ENCODE data around the gene JMJD1C.

Gene JMJD1C

DNA sequence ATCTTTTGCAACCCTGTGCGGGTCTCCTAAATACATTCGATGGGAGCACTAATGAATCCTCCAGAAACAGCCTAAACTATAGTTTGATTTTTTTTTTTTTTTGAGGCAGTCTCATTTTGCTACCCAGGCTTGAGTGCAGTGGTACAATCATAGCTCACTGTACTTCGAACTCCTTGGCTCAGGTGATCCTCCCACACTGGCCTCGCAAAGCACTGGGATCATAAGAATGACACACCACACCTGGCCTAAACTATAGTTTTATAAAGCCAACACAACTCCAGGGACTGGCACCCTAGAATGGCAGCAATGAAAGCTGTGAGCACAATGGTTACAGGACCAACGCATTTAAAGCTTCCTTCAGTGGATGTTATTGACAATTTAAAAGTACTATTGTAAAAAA lies 14.5 kb upstream of the JMJD1C start:
- no peak for FAIRE-seq

- FAIRE-seq, result no peak
These were observed 12.8 kb upstream of the JMJD1C start for GRCh38 chr10:63478564-63478963.

DNA sequence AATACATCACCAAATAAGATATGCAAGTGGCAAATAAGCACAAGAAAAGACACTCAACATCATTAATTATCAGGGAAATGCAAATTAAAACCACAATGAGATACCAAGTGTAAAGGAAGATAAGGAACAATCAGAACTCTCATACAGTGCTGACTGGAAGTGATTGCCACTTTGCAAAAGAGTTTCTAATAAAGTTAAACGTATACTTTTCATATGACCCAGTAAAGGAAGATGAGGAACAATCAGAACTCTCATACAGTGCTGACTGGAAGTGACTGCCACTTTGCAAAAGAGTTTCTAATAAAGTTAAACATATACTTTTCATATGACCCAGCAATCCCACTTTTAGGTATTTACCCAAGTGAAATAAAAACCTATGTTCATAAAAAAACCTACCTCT lies 12.2 kb upstream of the JMJD1C start:
- FAIRE-seq, result no peak

DNA sequence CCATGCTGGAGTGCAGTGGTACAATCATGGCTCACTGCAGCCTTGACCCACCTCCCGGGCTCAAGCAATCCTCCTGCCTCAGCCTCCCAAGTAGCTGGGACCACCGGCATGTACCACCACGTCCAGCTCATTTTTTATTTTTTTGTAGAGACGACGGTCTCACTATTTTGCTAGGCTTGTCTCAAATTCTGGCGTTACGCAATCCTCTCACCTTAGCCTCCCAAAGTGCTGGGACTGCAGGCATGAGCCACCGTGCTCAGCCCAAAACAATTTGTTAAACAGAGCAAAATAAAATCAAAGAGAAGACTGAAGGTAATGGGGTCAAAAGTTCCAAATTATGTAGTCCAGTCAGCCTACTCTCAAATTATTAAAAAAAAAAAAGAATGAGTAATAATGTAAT lies 8.7 kb upstream of the JMJD1C start:
- FAIRE-seq, result no peak

- no peak for FAIRE-seq
These were observed 5.2 kb upstream of the JMJD1C start for GRCh38 chr10:63470928-63471327.

- FAIRE-seq, result no peak
These were observed 3.2 kb upstream of the JMJD1C start for GRCh38 chr10:63468947-63469346.

DNA sequence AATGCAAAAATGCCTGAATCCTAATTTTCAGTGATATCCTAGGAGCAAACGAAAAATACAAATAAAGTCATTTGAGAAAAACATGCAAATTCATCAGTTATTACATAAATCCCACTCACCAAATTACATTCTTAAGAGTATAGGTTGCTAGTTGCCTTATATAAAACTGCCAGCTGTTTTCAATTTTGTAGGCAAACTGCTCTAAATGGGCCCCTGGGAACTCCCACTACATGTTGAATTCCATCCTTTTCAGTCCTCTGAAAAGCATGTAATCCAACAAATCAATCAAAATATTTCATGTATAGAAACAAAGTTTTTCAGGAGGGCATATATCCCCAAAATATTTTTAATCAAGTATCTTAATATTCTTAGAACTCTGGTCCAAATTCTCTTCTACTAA lies 2.1 kb upstream of the JMJD1C start:
- no peak for FAIRE-seq

DNA sequence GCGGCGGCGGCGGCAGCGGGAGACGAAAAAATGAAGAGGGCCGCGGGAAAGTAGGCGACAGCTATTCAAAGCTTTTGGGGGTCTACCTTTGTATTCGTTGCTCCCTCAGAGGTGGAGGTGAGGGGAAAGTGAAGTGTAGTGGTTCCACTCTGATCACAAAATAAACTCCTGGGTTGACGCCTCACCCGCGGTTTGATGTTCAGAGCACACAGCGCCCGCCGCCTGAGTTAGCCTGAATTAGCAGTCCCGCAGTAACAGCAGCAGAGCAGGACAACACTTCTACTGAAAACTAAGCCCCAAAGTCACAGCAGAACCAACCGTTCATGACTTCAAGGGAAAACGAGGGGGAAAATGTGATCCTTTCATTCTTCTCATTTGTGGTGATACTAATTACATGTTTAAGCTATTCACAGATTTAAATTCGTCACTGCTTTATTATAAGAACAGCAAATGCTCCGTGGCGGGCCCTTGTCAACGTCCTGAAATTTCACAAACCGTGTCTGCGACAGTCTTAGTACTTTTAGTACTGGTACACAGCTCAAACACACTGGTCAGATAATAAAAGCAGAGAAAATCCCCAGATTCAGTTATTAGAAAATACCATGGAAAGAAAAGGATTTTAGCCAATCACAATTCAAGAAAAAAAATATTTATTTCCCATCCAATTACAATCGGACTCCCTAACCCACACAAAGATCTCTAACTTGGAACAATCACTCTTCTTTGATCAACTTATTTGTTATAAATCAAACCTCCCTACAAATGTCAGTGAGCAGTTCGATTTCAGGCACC lies 563 bp upstream of the JMJD1C start:
- FAIRE-seq, result peak; percentile 64

DNA sequence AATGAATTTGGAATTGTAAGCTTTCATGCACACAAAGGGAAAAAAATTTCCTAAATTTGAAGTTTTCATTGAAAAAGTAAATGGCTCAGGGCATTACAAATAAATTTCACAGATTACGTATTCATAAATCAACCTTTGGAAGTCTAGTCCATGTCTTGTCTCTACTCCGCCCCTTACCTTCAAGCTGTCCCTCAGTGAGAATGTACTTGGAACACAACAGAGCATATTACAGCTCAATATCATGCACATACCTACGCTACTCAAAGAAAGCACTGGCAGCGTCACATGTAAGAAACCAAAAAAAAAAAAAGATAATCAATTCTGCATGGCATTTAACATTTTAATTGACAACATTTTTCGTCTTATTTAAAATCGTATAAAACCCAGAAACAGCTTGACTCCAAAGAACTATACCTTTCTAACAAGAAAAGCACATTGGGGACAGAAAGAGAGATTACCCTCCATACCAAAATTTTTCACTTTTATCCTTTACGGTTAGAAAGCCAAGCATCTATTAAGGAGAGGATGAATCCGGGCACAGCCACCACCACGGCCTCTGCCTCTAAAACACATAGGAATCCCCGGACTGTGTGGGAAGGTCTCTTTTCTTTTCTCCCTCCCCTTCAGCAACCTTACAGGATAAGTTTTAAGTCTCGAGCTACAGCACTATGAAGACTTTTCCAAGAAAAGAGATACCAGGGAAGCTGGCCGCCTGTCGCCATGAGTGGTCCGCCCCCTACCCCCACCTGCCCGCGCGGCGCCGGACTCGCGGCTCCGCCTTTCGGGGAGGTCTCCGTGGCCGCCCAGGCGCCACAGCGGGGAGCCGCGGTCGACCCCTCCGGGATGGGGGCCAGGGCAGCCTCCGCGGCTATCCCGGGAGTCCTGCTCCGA lies 1.1 kb downstream of the JMJD1C start:
- no peak for FAIRE-seq

GRCh38 chr10:63462442-63462841 lies 3.3 kb downstream of the JMJD1C start:
- no peak for FAIRE-seq

DNA sequence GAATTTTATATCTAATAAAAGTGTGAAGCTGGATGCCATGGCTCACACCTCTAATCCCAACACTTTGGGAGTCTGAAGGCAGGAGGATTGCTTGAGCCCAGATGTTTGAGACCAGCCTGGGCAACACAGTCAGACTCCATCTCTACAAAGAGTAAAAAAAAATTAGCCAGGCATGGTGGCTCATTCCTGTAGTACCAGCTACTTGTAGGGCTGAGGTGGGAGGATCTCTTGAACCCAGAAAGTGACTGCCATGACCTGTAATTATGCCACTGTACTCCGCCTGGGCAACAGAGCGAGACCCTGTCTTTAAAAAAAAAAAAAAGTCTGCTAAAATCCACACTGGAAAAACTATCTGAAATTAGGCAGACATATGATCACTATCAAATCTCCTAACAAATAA lies 7.6 kb downstream of the JMJD1C start:
- no peak for FAIRE-seq

GRCh38 chr10:63457594-63457993 lies 8.2 kb downstream of the JMJD1C start:
- FAIRE-seq, result peak; percentile 41

- no peak for FAIRE-seq
These were observed 9.2 kb downstream of the JMJD1C start for GRCh38 chr10:63456437-63457210.

GRCh38 chr10:63455507-63455906 lies 10.3 kb downstream of the JMJD1C start:
- peak; percentile 11 for FAIRE-seq

- FAIRE-seq, result no peak
These were observed 11.1 kb downstream of the JMJD1C start for GRCh38 chr10:63454631-63455030.

DNA sequence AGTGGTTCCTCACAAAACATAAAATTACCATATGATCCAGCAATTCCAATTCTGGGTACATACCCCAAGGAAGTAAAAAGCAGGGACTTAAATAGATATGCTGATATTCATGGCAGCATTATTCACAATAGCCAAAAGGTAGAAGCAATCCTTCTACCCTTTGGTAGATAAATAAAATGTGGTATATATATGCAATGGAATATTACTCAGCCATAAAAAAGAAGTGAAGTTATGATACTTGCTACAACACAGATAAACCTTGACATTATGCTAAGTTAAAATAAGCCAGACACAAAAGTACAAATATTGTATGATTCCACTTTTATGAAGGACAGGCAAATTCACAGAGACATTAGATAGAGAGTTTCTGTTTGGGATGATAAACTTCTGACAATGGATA lies 13.3 kb downstream of the JMJD1C start:
- no peak for FAIRE-seq

DNA sequence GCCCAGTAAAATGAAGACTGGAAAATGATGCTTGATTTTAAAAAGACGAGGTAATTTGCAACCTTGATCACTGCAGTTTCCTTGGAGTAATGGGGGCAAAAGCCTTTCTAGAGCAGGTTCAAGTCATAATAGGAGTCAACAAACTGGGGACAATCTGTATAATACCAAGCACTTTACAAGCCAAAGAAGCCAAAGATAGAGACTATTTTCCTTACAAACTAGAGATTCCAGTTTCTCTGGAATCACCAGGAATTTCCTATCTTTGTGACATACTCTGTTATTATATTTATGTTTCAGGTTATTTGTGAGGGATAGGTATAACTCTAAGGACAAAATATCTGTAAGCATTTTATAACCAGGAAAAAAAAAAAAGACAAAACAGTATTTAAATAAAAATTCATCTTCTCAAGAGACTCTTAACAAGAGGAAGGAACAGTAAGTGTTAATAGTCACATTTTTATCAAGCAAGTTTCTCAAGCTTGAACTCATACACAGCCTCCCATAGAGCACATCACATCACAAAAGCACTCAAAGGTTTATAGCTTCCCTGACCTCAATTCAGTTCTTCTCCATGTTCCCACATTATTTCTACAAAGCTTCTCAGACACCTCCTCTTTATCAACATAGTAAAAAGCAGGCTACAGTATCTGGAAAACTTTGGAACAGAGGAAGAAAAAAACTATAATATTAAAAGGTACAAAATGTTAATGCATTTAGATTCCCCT lies 18.9 kb downstream of the JMJD1C start:
- FAIRE-seq, result no peak

DNA sequence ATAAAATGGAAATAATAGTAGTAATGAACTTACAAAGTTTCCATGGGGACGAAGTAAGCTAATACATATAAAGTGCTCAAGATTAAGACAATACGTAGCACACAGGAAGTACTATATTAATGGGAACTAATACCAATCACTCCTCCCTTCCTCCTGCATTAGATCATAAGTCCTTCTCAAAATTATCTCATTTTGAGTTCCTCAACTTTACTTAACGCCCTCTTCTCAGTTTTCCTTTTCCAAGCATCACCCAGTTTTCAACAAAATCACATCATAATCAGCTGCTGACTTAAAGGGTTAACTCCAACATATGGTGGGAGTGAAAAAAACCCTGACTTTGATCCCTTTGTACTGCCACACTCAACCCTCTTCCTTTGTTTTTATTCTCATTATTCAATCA lies 24.4 kb downstream of the JMJD1C start:
- FAIRE-seq, result no peak

GRCh38 chr10:63439607-63440006 lies 26.2 kb downstream of the JMJD1C start:
- peak; percentile 21 for FAIRE-seq

GRCh38 chr10:63438506-63439498 lies 27.0 kb downstream of the JMJD1C start:
- FAIRE-seq, result no peak

All from G401.6 (cell line).